ENCODE measurements around the gene CFB. TPM values are rescaled to one million over a fixed set of nuclear protein-coding genes. Genes with fewer than 3 reads are reported as not detected.

Gene CFB
- total and polyA plus RNA-seq, 9 of the 15 experiments (the other 6 are each of a cell fraction or from before 2014, with no cell fraction given), result 0.08 to 0.91 (median 0.22) TPM; not detected in 4

DNA sequence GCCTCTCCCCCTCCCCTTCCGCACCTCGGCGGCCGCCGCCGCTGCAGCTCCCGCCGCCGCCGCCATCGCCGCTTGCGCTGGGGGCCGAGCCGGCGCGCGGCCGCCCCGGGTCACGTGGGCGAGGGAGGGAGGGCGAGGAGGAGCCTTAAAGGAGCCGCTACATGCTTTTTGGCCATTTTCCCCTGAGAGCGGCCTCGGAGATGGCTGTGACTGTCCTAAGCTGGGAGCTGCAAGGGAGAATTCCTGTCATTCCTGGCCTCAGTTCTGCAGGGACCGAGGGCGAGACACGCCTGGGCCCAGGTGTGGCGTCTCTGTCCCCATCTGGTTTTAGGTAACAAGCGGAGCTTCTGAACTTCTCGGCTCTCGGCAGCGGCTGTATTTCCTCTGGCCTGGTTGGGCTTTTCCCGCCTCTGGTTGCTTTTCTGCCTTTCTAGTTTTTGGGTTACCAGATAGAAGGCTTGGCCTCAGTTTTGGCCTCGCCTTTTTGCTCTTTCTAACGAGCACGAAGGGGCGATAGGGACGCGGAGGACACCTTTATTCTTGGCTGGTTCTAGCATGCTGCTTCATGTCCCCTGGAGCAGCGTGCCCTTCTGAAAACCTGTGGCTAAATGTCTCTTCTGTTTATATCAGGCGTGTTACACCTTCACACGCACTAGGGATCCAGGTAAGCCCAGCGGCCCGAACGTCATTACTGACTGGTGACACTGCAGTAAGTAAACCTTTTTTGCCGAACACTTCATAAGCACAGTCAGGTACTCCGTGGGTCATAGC is 48.1 kb upstream of the CFB start, which contains the start of gene EHMT2 (continued):
- TF ChIP-seq, protein P1, sequence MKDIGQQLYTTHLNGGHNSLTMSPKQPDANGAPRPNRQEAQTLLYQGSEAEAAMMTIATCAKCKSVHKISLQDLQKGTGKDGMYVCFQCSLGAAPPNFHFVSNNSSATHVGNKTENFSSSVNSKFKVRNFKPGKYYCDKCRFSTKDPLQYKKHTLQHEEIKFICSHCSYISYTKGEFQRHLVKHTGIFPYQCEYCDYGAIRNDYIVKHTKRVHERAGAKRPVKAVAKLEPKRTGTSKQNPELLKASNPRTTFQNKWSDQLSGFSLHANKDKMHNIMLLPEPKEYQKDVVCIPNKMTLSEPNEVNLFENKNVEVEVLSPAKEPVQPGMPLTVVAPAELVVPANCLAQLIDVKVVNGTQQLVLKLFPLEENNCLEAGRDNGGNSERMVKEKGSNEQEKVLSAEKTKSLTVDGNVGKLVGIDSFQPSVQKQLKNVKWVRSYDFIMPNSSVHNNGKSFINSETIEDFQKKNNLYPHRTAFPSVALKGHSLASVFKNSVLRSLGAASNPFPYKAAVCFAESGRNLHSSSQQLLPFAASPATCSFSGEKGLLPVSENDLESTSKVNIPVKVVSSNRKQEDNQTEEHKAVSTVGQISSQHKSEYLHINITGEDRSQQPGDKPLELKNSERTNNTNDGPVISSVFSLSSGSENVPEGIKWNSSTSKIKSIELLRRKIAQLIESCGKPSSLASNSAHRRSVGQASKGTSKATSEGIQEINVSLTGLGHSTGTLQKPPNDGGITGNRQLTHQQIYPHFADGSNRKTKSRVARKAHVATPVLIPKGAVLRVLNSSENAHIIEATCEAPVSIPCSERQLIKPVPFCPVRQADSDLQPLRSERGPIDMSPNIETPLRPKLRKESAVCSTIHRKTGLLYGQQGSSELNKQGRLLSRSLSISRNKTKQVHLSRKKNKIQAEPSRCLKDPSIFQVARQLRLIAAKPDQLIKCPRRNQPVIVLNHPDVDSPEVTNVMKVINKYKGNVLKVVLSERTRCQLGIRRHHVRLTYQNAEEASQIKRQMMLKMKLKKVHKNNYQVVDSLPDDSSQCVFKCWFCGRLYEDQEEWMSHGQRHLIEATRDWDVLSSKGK (CRISPR knock-in tag; IDR thresholded peaks at IDR 0.05), result no peak
- no peak for TF ChIP-seq SMC3 (conservative IDR thresholded peaks at IDR 0.05; ENCODE audit: insufficient read depth, low read depth, low read length)
- TF ChIP-seq, protein P2, sequence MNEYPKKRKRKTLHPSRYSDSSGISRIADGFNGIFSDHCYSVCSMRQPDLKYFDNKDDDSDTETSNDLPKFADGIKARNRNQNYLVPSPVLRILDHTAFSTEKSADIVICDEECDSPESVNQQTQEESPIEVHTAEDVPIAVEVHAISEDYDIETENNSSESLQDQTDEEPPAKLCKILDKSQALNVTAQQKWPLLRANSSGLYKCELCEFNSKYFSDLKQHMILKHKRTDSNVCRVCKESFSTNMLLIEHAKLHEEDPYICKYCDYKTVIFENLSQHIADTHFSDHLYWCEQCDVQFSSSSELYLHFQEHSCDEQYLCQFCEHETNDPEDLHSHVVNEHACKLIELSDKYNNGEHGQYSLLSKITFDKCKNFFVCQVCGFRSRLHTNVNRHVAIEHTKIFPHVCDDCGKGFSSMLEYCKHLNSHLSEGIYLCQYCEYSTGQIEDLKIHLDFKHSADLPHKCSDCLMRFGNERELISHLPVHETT (CRISPR knock-in tag; conservative IDR thresholded peaks at IDR 0.05 in 1 of 2, IDR thresholded peaks at IDR 0.05 in 1 of 2), result peak in 1 of 2 experiments; percentile 97; a peak in 2 of 4 replicates
- peak; percentile 75; the same call in 1 of the 2 replicates for TF ChIP-seq CTBP1 (IDR thresholded peaks at IDR 0.05; ENCODE audit: borderline replicate concordance)
- TF ChIP-seq ARID1B (IDR thresholded peaks at IDR 0.05), result no peak
- TF ChIP-seq CAMTA2 (CRISPR knock-in tag; conservative IDR thresholded peaks at IDR 0.05), result no peak
- TF ChIP-seq DIDO1 (tag; IDR thresholded peaks at IDR 0.05; ENCODE audit: low read depth), result no peak
- TF ChIP-seq MEIS2 (IDR thresholded peaks at IDR 0.05; ENCODE audit: partially characterized antibody), result peak; percentile 9
- TF ChIP-seq RB1 (IDR thresholded peaks at IDR 0.05; ENCODE audit: low read depth), result peak; percentile 90
- TF ChIP-seq, protein P3, sequence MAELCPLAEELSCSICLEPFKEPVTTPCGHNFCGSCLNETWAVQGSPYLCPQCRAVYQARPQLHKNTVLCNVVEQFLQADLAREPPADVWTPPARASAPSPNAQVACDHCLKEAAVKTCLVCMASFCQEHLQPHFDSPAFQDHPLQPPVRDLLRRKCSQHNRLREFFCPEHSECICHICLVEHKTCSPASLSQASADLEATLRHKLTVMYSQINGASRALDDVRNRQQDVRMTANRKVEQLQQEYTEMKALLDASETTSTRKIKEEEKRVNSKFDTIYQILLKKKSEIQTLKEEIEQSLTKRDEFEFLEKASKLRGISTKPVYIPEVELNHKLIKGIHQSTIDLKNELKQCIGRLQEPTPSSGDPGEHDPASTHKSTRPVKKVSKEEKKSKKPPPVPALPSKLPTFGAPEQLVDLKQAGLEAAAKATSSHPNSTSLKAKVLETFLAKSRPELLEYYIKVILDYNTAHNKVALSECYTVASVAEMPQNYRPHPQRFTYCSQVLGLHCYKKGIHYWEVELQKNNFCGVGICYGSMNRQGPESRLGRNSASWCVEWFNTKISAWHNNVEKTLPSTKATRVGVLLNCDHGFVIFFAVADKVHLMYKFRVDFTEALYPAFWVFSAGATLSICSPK (IDR thresholded peaks at IDR 0.05; ENCODE audit: borderline replicate concordance), result no peak
- peak; percentile 39; the same call in 1 of the 2 replicates for TF ChIP-seq ATF7 (IDR thresholded peaks at IDR 0.05)
- TF ChIP-seq, protein P4, sequence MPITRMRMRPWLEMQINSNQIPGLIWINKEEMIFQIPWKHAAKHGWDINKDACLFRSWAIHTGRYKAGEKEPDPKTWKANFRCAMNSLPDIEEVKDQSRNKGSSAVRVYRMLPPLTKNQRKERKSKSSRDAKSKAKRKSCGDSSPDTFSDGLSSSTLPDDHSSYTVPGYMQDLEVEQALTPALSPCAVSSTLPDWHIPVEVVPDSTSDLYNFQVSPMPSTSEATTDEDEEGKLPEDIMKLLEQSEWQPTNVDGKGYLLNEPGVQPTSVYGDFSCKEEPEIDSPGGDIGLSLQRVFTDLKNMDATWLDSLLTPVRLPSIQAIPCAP (CRISPR knock-in tag; IDR thresholded peaks at IDR 0.05; ENCODE audit: borderline replicate concordance), result no peak
- no peak for TF ChIP-seq BRD9 (IDR thresholded peaks at IDR 0.05; ENCODE audit: low read depth, partially characterized antibody)
- TF ChIP-seq ZNF76 (CRISPR knock-in tag; IDR thresholded peaks at IDR 0.05; ENCODE audit: borderline replicate concordance), result no peak
- peak; percentile 81; the same call in 1 of the 2 replicates for TF ChIP-seq E2F3 (CRISPR knock-in tag; IDR thresholded peaks at IDR 0.05)
- TF ChIP-seq TOE1 (IDR thresholded peaks at IDR 0.05; ENCODE audit: borderline replicate concordance), result peak; percentile 94
- TF ChIP-seq TOE1 (CRISPR knock-in tag; IDR thresholded peaks at IDR 0.05; ENCODE audit: borderline replicate concordance, low read depth), result no peak
- no peak for TF ChIP-seq HNRNPUL1 (IDR thresholded peaks at IDR 0.05; ENCODE audit: low read length)
- no peak for TF ChIP-seq ZFP36 (IDR thresholded peaks at IDR 0.05; ENCODE audit: low read depth, low read length, partially characterized antibody)
- TF ChIP-seq C11orf30 (IDR thresholded peaks at IDR 0.05; ENCODE audit: low read depth), result no peak
- no peak for TF ChIP-seq MTA2 (IDR thresholded peaks at IDR 0.05; ENCODE audit: low read depth)
